Neural cell (in vitro differentiated cells): Measurements from ENCODE around the gene SLC41A3. TPM values are rescaled to one million over a fixed set of nuclear protein-coding genes. Genes with fewer than 3 reads are reported as not detected.

Experiments
- H2AFZ ChIP-seq: fragments of 200-600, 300-800 bp; sonication (generic), shearing (Covaris generic); 2 replicates; pipeline ENCODE4 v1.6.0; 2014; ENCODE audit warnings: low read depth, mild to moderate bottlenecking, antibody characterized with exemption, low read length, moderate library complexity
- H3F3A ChIP-seq: fragments of 200-600 bp; shearing (Covaris generic); 2 replicates; pipeline ENCODE4 v1.6.1; 2016; ENCODE audit warnings: mild to moderate bottlenecking, moderate library complexity, mixed read lengths, antibody characterized with exemption, low read length; ENCODE audit not compliant: insufficient read depth, poor library complexity, severe bottlenecking
- H3K27ac ChIP-seq: fragments of 200-600, 300-800 bp; sonication (generic), shearing (Covaris generic); 2 replicates; pipeline ENCODE4 v1.5.1; 2014; ENCODE audit warnings: mild to moderate bottlenecking, low read length, moderate library complexity
- H3K27me3 ChIP-seq: fragments of 300-800, 200-600 bp; sonication (generic), shearing (Covaris generic); 2 replicates; pipeline ENCODE4 v1.6.0; 2014; ENCODE audit warnings: mild to moderate bottlenecking, low read depth, low read length, moderate library complexity; ENCODE audit not compliant: insufficient read depth
- H3K36me3 ChIP-seq: fragments of 300-800, 200-600 bp; sonication (generic), shearing (Covaris generic); 2 replicates; pipeline ENCODE4 v1.5.1; 2014; ENCODE audit warnings: mild to moderate bottlenecking, antibody characterized with exemption, low read length, moderate library complexity; ENCODE audit not compliant: insufficient read depth
- H3K4me2 ChIP-seq: fragments of 300-800, 200-600 bp; sonication (generic), shearing (Covaris generic); 2 replicates; pipeline ENCODE4 v1.6.0; 2014; ENCODE audit warnings: mild to moderate bottlenecking, low read length
- H3K4me3 ChIP-seq: fragments of 300-800, 200-600 bp; sonication (generic), shearing (Covaris generic); 2 replicates; pipeline ENCODE4 v1.5.1; 2014; ENCODE audit warnings: mild to moderate bottlenecking, low read length, moderate library complexity
- H3K79me2 ChIP-seq: fragments of 200-600 bp; shearing (Covaris generic); replicated peaks from 2 replicates; pipeline ENCODE4 v1.6.0; 2014; ENCODE audit warnings: mild to moderate bottlenecking, low read length, moderate library complexity; ENCODE audit not compliant: insufficient read depth
- H3K9ac ChIP-seq: fragments of 300-800, 200-600 bp; sonication (generic), shearing (Covaris generic); 2 replicates; pipeline ENCODE4 v1.6.1; 2016; ENCODE audit warnings: mild to moderate bottlenecking, low read length, mixed read lengths
- H3K9me2 ChIP-seq: fragments of 200-600 bp; shearing (Covaris generic); 2 replicates; pipeline ENCODE4 v1.6.1; 2016; ENCODE audit warnings: mild to moderate bottlenecking, low read length, mixed read lengths; ENCODE audit not compliant: insufficient read depth
- H3K9me3 ChIP-seq: fragments of 200-600, 300-800 bp; sonication (generic), shearing (Covaris generic); 2 replicates; pipeline ENCODE4 v1.6.1; 2016; ENCODE audit warnings: mild to moderate bottlenecking, mixed run types, low read length, moderate library complexity, mixed read lengths
- H4K20me1 ChIP-seq: fragments of 200-600 bp; shearing (Covaris generic); 2 replicates; pipeline ENCODE4 v1.6.1; 2016; ENCODE audit warnings: mild to moderate bottlenecking, mixed run types; ENCODE audit not compliant: insufficient read depth
- EP300 ChIP-seq: fragments of 450-650 bp; conservative IDR thresholded peaks from 2 replicates; pipeline ENCODE4 v1.6.1; 2014; ENCODE audit warnings: antibody characterized with exemption, mild to moderate bottlenecking, moderate library complexity; ENCODE audit not compliant: poor library complexity, severe bottlenecking
- EZH2 ChIP-seq: fragments of 200-600, 300-800 bp; shearing (Covaris generic), sonication (generic); IDR thresholded peaks from 2 replicates; pipeline ENCODE4 v1.6.1; 2014; ENCODE audit warnings: antibody characterized with exemption, low read length, borderline replicate concordance, mild to moderate bottlenecking; ENCODE audit not compliant: insufficient read depth, poor library complexity, severe bottlenecking
- MXI1 ChIP-seq: fragments of 450-650 bp; conservative IDR thresholded peaks from 2 replicates; pipeline ENCODE4 v1.6.1; 2014; ENCODE audit warnings: antibody characterized with exemption, mild to moderate bottlenecking; ENCODE audit not compliant: poor library complexity, severe bottlenecking
- POLR2AphosphoS5 ChIP-seq: IDR thresholded peaks from 2 replicates; pipeline ENCODE4 v1.6.1; 2012
- RAD21 ChIP-seq: fragments of 450-650 bp; conservative IDR thresholded peaks from 2 replicates; pipeline ENCODE4 v1.6.1; 2014; ENCODE audit warnings: antibody characterized with exemption, mild to moderate bottlenecking, moderate library complexity
- REST ChIP-seq: IDR thresholded peaks from 2 replicates; pipeline ENCODE4 v1.6.1; 2012; ENCODE audit warnings: borderline replicate concordance
- SMC3 ChIP-seq: fragments of 450-650 bp; conservative IDR thresholded peaks from 2 replicates; pipeline ENCODE4 v1.6.1; 2014; ENCODE audit warnings: antibody characterized with exemption, mild to moderate bottlenecking, moderate library complexity; ENCODE audit not compliant: poor library complexity
- TAF1 ChIP-seq: IDR thresholded peaks from 2 replicates; pipeline ENCODE4 v1.6.1; 2012; ENCODE audit warnings: low read depth
- polyA plus RNA-seq: library from polyadenylated mRNA; depleted of rRNA; stranded (reverse); fragments of >200 nt; gene quantifications from 2 replicates; pipeline ENCODE4 v1.2.3, GENCODE V29; 2014
- TF ChIP-seq, protein P1 (sequence below): fragments of 450-650 bp; IDR thresholded peaks from 2 replicates; pipeline ENCODE4 v1.5.1; 2014; ENCODE audit warnings: antibody characterized with exemption, mild to moderate bottlenecking, moderate library complexity; ENCODE audit not compliant: poor library complexity, severe bottlenecking

Gene SLC41A3
- polyA plus RNA-seq, 1 donor from 2014 or later = 80.0 TPM

- Histone ChIP-seq H3K9me3 (peaks cover 7% of the 10 kb centered on the region), H3K9me2 (no peaks in the 10 kb centered on the region), H3K4me3 (no peak overlapping the region), H3K36me3 (peaks cover 4% of the 10 kb centered on the region), H3F3A (no peaks in the 10 kb centered on the region), H3K4me2 (no peak overlapping the region), H3K27ac (no peak overlapping the region), H4K20me1 (no peaks in the 10 kb centered on the region), H2AFZ (no peak overlapping the region), H3K79me2 (no peaks in the 10 kb centered on the region), H3K9ac (no peak overlapping the region), H3K27me3 (no peaks in the 10 kb centered on the region)
- TF ChIP-seq POLR2AphosphoS5 = no peak
- TF ChIP-seq TAF1 = no peak
- no peak for TF ChIP-seq MXI1
- TF ChIP-seq, protein P1, sequence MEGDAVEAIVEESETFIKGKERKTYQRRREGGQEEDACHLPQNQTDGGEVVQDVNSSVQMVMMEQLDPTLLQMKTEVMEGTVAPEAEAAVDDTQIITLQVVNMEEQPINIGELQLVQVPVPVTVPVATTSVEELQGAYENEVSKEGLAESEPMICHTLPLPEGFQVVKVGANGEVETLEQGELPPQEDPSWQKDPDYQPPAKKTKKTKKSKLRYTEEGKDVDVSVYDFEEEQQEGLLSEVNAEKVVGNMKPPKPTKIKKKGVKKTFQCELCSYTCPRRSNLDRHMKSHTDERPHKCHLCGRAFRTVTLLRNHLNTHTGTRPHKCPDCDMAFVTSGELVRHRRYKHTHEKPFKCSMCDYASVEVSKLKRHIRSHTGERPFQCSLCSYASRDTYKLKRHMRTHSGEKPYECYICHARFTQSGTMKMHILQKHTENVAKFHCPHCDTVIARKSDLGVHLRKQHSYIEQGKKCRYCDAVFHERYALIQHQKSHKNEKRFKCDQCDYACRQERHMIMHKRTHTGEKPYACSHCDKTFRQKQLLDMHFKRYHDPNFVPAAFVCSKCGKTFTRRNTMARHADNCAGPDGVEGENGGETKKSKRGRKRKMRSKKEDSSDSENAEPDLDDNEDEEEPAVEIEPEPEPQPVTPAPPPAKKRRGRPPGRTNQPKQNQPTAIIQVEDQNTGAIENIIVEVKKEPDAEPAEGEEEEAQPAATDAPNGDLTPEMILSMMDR = no peak
- TF ChIP-seq SMC3 = no peak
- TF ChIP-seq REST = no peak
- TF ChIP-seq EZH2 = no peak
- no peak for TF ChIP-seq EP300
Observed at GRCh38 chr3:126026761-126027160, 57.2 kb downstream of the SLC41A3 start.

DNA sequence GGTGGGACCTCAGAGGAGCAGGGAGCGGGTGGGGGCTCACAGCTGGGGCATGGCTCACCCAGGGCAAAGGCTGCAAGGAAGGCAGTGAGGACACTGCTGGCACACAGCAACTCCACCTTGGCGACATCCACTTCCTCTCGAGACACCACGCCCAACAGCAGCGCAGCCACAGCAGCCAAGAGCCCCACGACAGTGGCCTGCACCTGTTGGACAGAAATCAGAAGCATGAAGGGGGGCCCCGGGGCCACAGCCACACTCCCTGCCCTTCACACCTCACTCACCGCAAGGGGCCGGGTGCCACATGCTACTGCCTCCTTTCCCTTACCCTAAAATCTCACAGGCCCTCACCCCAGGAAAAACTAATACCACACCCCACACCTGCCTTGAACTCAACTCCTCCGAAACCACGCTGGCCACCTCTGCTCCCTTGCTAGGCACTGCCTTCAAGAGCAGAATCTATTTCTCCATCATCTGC lies 57.6 kb downstream of the SLC41A3 start:
- no peak overlapping the region for H3K4me3 ChIP-seq
- no peak overlapping the region for H3K27ac ChIP-seq
- H3K36me3 ChIP-seq = peaks cover 4% of the 10 kb centered on the region
- no peaks in the 10 kb centered on the region for H3K27me3 ChIP-seq
- no peaks in the 10 kb centered on the region for H3K9me2 ChIP-seq
- H2AFZ ChIP-seq = no peak overlapping the region
- no peaks in the 10 kb centered on the region for H4K20me1 ChIP-seq
- TF ChIP-seq EP300 (no peak), RAD21 (no peak), MXI1 (no peak), SMC3 (no peak), TAF1 (no peak), POLR2AphosphoS5 (no peak), EZH2 (no peak), REST (no peak)
- TF ChIP-seq, protein P1 = no peak
- H3K9me3 ChIP-seq = peaks cover 7% of the 10 kb centered on the region
- H3F3A ChIP-seq = no peaks in the 10 kb centered on the region
- no peaks in the 10 kb centered on the region for H3K79me2 ChIP-seq
- H3K9ac ChIP-seq = no peak overlapping the region
- no peak overlapping the region for H3K4me2 ChIP-seq
